OCI-LY7 (cell line): ENCODE results near the gene WDR64. TPM values are rescaled to one million over a fixed set of nuclear protein-coding genes. Genes with fewer than 3 reads are reported as not detected.
A peak's percentile ranks its signal among the peaks of the same experiment; 100 is the strongest.

ENCODE experiments used
- Bru-seq: library from RNA; stranded (reverse); fragments of 400-500 nt; gene quantifications from one replicate; lab custom pipeline; 2021; lab: Mats Ljungman, UMichigan
- BruChase-seq, 2 experiments: library from RNA; stranded (reverse); fragments of 400-500 nt; gene quantifications; one replicate each; lab custom pipeline; 2021; lab: Mats Ljungman, UMichigan
- BruUV-seq: library from RNA; stranded (reverse); fragments of 400-500 nt; replicated peaks from 2 replicates; lab custom pipeline; 2021; lab: Mats Ljungman, UMichigan
- CTCF ChIA-PET: fragments of 300-600 bp; sonication (Branson Sonifier 250); formaldehyde crosslinking; loops from one replicate; lab custom pipeline; 2022; ENCODE audit warnings: antibody characterized with exemption; ENCODE audit not compliant: unreplicated experiment; lab: Charles Lee
- POLR2A ChIA-PET: fragments of 300-600 bp; sonication (Branson Sonifier 250); formaldehyde crosslinking; loops from one replicate; lab custom pipeline; 2022; ENCODE audit warnings: antibody characterized with exemption; lab: Charles Lee
- DNase-seq: peaks from one replicate; pipeline ENCODE4 v3.0.0-alpha.2; 2015; ENCODE audit warnings: low spot score
- H2AFZ ChIP-seq: fragments of 200-600 bp; sonication (generic), shearing (Covaris generic); 2 replicates; pipeline ENCODE4 v1.6.1; 2014; ENCODE audit warnings: mild to moderate bottlenecking, antibody characterized with exemption, low read length, moderate library complexity
- H3K27ac ChIP-seq: fragments of 200-600 bp; sonication (generic); 2 replicates; pipeline ENCODE4 v1.5.1; 2014; ENCODE audit warnings: mixed run types, low read depth, mild to moderate bottlenecking, moderate library complexity, low read length, inconsistent platforms; ENCODE audit not compliant: poor library complexity, severe bottlenecking
- H3K36me3 ChIP-seq: fragments of 200-600 bp; sonication (generic); 2 replicates; pipeline ENCODE4 v1.6.1; 2014; ENCODE audit warnings: mild to moderate bottlenecking, antibody characterized with exemption, low read length, moderate library complexity, mixed read lengths; ENCODE audit not compliant: insufficient read depth
- H3K4me1 ChIP-seq: fragments of 200-600 bp; sonication (generic); 2 replicates; pipeline ENCODE4 v1.5.1; 2014; ENCODE audit warnings: mild to moderate bottlenecking, low read length; ENCODE audit not compliant: insufficient read depth, poor library complexity, severe bottlenecking
- H3K4me2 ChIP-seq: fragments of 200-600 bp; sonication (generic); 2 replicates; pipeline ENCODE4 v1.6.1; 2014; ENCODE audit warnings: mild to moderate bottlenecking, low read length
- H3K4me3 ChIP-seq: fragments of 200-600 bp; sonication (generic); 2 replicates; pipeline ENCODE4 v1.5.1; 2014; ENCODE audit warnings: mild to moderate bottlenecking, low read depth, low read length; ENCODE audit not compliant: poor library complexity, severe bottlenecking
- H3K79me2 ChIP-seq: fragments of 200-600 bp; sonication (generic); 2 replicates; pipeline ENCODE4 v1.6.1; 2016; ENCODE audit warnings: low read depth, mild to moderate bottlenecking, low read length, moderate library complexity, mixed read lengths; ENCODE audit not compliant: insufficient read depth
- H3K9me2 ChIP-seq: fragments of 200-600 bp; sonication (generic); 2 replicates; pipeline ENCODE4 v1.6.1; 2016; ENCODE audit warnings: mild to moderate bottlenecking, low read length, mixed read lengths; ENCODE audit not compliant: insufficient read depth
- H3K9me3 ChIP-seq: fragments of 200-600 bp; sonication (generic); 2 replicates; pipeline ENCODE4 v1.6.1; 2014; ENCODE audit warnings: mild to moderate bottlenecking, mixed run types, low read length, mixed read lengths
- H4K20me1 ChIP-seq: fragments of 200-600 bp; sonication (generic); 2 replicates; pipeline ENCODE4 v1.6.1; 2014; ENCODE audit warnings: mild to moderate bottlenecking, antibody characterized with exemption, low read length, moderate library complexity, mixed read lengths; ENCODE audit not compliant: insufficient read depth
- EZH2phosphoT487 ChIP-seq: fragments of 200-600 bp; sonication (generic); IDR thresholded peaks from 2 replicates; pipeline ENCODE4 v1.6.1; 2018; ENCODE audit warnings: low read depth, borderline replicate concordance, mild to moderate bottlenecking, mixed run types, antibody characterized with exemption, low read length, moderate library complexity, mixed read lengths
- intact Hi-C: fragments of 100-400 bp; cut with micrococcal nuclease; formaldehyde crosslinking; loops from one replicate; pipeline ENCODE4 v1.10.0; 2022; ENCODE audit not compliant: unreplicated experiment
- long read RNA-seq: library from polyadenylated mRNA; stranded (forward); transcript quantifications from one replicate; pipeline ENCODE4 v2.0.0, GENCODE V29; 2022
- total RNA-seq, 2 experiments: library from RNA; depleted of rRNA in 1 of 2; stranded (reverse); fragments of >200 nt in 1 of 2; shearing (Covaris generic) in 1 of 2; gene quantifications; 2 replicates each; pipeline ENCODE4 v1.2.3, GENCODE V29; 2014 to 2022
- TF ChIP-seq, protein P1 (sequence below): fragments of 200-600 bp; sonication (generic); conservative IDR thresholded peaks from 2 replicates; pipeline ENCODE4 v1.5.1; 2014; ENCODE audit warnings: mild to moderate bottlenecking, antibody characterized with exemption, low read length, moderate library complexity, mixed read lengths

The WDR64 gene
- total RNA-seq (2014; rRNA removed; shearing (Covaris generic)), result not detected in 2 replicates
- total RNA-seq (2022), result not detected in 2 replicates
- Bru-seq, nascent RNA, result percentile 24 among the genes with signal in this experiment
- percentile 17 among the genes with signal in this experiment for BruChase-seq, experiment 1, labeled RNA remaining after a 6-hour chase
- percentile 22 among the genes with signal in this experiment for BruChase-seq, experiment 2, labeled RNA remaining after a 2-hour chase
- long read RNA-seq, result 0 reads

DNA sequence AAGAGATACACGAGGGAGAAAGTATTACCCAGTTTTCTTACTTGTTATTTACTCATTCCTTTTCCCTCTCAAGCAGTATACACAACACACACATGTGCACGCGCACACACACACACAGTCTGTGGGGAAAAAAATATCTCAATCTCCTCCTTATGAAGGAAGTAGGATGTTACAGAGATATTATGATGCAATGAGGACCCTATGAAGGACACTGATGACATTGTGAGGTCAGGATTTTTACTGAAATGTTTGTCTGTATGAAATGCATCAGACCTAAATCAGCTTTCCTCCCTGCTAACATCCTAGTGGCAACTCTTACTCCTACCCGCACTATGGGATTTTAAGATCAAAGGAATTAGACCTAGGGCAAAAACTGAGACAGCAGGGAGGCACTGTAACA is at the start of gene WDR64:
TSS of gene WDR64 (plus strand) at position 270 of the 400 bp plus-strand sequence. CDS start 204 bp downstream, outside the sequence.
- DNase-seq, result no peak
- H2AFZ ChIP-seq, result no peak within 1 kb of the TSS
- H3K4me1 ChIP-seq, result no peaks in the 10 kb centered on the region
- no peaks in the 10 kb centered on the region for H3K79me2 ChIP-seq
- no TSS peak for BruUV-seq
- intact Hi-C loops, result loop anchor here (5.0 kb wide), 1 partner anchor 50 kb away; no protein-coding TSS in a partner anchor
- CTCF ChIA-PET, result no interaction called here
- no peaks in the 10 kb centered on the region for H3K36me3 ChIP-seq
- no peak within 1 kb of the TSS for H3K4me2 ChIP-seq
- no peak for TF ChIP-seq EZH2phosphoT487
- TF ChIP-seq, protein P1, sequence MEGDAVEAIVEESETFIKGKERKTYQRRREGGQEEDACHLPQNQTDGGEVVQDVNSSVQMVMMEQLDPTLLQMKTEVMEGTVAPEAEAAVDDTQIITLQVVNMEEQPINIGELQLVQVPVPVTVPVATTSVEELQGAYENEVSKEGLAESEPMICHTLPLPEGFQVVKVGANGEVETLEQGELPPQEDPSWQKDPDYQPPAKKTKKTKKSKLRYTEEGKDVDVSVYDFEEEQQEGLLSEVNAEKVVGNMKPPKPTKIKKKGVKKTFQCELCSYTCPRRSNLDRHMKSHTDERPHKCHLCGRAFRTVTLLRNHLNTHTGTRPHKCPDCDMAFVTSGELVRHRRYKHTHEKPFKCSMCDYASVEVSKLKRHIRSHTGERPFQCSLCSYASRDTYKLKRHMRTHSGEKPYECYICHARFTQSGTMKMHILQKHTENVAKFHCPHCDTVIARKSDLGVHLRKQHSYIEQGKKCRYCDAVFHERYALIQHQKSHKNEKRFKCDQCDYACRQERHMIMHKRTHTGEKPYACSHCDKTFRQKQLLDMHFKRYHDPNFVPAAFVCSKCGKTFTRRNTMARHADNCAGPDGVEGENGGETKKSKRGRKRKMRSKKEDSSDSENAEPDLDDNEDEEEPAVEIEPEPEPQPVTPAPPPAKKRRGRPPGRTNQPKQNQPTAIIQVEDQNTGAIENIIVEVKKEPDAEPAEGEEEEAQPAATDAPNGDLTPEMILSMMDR, result no peak
- H4K20me1 ChIP-seq, result no peaks in the 10 kb centered on the region
- POLR2A ChIA-PET, result no interaction called here
- H3K27ac ChIP-seq, result no peak within 1 kb of the TSS
- H3K4me3 ChIP-seq, result no peak within 1 kb of the TSS
- no peaks in the 10 kb centered on the region for H3K9me2 ChIP-seq
- no peaks in the 10 kb centered on the region for H3K9me3 ChIP-seq

DNA sequence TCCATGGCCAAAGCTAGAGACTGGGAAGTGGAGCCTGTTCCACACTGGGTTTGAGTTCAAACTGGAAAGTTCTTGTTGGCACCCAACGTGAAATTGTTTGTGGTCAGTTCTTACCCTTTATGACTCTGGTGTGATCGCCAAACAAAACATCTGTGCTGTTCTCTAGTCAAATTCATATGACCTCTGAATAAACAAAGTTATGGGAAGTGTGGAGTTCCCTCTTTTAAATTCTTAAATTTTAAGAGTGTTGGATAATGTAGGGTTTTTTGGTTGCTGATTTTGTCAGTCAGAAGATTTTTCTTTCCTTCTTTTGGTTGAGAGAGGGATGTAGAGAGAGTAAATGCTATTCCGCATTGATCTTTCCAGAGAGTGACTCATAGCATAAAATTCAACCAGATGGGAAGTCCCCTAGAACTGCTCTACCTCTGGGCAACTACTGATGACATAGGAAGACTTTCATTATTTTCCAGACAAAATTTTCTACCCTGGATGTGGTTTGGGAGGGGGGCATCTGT is 48.3 kb upstream of the WDR64 start:
- Histone ChIP-seq H3K27ac (no peak overlapping the region), H3K4me3 (no peak overlapping the region), H3K4me1 (peaks cover 10% of the 10 kb centered on the region), H3K9me2 (no peaks in the 10 kb centered on the region), H3K9me3 (no peaks in the 10 kb centered on the region), H3K4me2 (no peak overlapping the region), H3K79me2 (no peaks in the 10 kb centered on the region), H4K20me1 (no peaks in the 10 kb centered on the region), H2AFZ (no peak overlapping the region), H3K36me3 (no peaks in the 10 kb centered on the region)
- ChIA-PET CTCF (no interaction called here), POLR2A (interaction anchor here (0.6 to 1.0 kb wide), 3 partner anchors 19 to 1156 kb away, joined by 3 read pairs; no protein-coding TSS in a partner anchor)
- no peak for DNase-seq
- BruUV-seq, result no TSS peak
- intact Hi-C loops, result no loop called here
- TF ChIP-seq, protein P1, result no peak
- no peak for TF ChIP-seq EZH2phosphoT487
